GM12864 (cell line): Measurements from ENCODE around the gene CDK5R1.
A peak's percentile ranks its signal among the peaks of the same experiment; 100 is the strongest.

Source experiments
- DNase-seq: peaks from one replicate; pipeline ENCODE4 v3.0.0-alpha.2; 2011; ENCODE audit warnings: low read depth
- H3K4me3 ChIP-seq: 2 replicates; pipeline ENCODE4 v1.5.1; 2011; ENCODE audit warnings: mild to moderate bottlenecking, low read depth, low read length, control low read depth
- TF ChIP-seq, protein P1 (sequence below): IDR thresholded peaks from 2 replicates; pipeline ENCODE4 v1.5.1; 2011; ENCODE audit warnings: low read depth, mild to moderate bottlenecking, moderate library complexity, low read length, control low read depth, inconsistent platforms; ENCODE audit errors: missing control alignments

The CDK5R1 gene

DNA sequence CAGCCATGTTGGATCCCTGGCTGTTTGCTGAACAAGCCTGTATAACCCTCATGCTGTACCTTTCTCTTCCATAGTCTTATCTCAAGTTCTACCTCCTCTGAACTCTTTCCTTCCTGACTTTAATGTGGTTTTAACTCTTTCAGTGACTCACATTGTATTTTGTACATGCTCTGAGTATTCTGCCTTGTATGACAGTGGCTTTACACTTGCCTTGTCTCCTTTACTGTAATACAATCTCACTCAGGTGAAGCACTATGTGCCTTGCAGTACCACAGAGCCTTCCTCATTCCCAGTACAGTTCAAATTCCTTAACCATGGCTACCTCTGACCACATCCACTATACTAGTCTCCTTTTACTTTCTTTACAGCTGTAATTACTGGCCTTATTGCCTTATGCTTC, 28.4 kb upstream of the CDK5R1 start:
- DNase-seq, result no peak
- no peak overlapping the region for H3K4me3 ChIP-seq
- TF ChIP-seq, protein P1, sequence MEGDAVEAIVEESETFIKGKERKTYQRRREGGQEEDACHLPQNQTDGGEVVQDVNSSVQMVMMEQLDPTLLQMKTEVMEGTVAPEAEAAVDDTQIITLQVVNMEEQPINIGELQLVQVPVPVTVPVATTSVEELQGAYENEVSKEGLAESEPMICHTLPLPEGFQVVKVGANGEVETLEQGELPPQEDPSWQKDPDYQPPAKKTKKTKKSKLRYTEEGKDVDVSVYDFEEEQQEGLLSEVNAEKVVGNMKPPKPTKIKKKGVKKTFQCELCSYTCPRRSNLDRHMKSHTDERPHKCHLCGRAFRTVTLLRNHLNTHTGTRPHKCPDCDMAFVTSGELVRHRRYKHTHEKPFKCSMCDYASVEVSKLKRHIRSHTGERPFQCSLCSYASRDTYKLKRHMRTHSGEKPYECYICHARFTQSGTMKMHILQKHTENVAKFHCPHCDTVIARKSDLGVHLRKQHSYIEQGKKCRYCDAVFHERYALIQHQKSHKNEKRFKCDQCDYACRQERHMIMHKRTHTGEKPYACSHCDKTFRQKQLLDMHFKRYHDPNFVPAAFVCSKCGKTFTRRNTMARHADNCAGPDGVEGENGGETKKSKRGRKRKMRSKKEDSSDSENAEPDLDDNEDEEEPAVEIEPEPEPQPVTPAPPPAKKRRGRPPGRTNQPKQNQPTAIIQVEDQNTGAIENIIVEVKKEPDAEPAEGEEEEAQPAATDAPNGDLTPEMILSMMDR, result no peak

DNA sequence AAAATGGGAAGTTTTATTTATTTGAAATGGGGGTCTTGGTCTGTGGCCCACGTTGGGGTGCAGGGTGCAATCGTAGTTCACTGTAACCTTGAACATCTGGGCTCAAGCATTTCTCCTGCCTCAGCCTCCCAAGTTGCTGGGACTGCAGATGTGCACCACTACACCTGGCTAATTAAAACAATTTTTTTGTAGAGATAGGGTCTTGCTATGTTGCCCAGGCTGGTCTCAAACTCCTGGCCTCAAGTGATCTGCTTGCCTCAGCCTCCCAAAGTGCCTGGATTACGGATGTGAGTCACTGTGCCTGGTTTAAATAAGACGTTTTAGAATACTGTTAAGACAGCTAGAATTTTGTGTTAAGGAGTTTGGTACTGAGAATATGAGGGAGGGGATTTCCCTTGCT, 26.7 kb upstream of the CDK5R1 start:
- DNase-seq, result no peak
- no peak overlapping the region for H3K4me3 ChIP-seq
- TF ChIP-seq, protein P1, result no peak

DNA sequence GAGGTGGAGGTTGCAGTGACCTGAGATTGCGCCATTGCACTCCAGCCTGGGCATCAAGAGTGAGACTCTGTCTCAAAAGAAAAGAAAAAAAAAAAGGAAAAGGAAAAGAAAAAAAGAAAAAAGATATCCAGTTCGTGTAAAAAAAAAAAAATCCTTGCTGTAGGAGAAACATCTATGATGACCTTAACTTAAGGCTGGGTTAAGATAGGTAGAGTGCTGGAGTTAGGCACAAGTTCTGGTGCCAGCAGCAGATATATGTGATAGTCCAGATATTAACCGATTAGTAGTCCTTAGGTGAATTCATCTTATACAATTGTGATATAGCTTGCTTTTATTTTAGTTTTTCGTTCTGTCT, 25.3 kb upstream of the CDK5R1 start:
- TF ChIP-seq, protein P1, result no peak
- H3K4me3 ChIP-seq, result no peak overlapping the region
- DNase-seq, result no peak

DNA sequence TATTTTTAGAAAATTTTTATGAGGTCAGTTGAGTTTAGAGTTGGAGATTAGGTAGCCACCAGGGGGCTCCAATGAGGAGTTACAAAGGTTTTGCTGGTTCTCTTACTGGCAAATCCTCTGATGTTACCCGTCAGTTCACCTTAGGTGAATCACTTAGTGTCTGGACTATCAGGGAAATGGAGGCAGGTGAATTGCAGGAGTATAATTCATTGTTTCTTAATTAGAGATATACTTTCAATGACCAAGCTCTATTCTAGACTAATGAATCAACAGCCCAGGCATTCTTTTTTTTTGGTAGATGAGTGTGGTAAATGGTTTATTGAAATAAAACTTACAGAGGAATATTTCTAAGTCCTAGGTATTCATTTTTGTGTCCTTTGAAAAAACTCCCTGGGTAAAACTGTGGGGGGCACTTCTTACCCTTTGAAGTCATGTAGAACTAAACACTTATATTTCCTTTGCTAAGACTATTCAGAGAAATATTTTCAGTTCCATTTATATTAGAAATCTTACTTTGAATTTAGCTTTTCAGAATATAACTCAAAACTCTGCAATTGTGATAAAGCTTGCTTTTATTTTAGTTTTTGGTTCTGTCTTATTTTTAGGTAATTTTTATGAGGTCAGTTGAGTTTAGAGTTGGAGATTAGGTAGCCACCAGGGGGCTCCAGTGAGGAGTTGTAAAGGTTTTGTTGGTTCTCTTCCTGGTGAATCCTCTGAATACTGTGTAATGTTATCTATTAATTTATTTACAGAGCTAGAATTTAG, 24.8 kb upstream of the CDK5R1 start:
- TF ChIP-seq, protein P1, result peak; percentile 63
- no peak for DNase-seq

DNA sequence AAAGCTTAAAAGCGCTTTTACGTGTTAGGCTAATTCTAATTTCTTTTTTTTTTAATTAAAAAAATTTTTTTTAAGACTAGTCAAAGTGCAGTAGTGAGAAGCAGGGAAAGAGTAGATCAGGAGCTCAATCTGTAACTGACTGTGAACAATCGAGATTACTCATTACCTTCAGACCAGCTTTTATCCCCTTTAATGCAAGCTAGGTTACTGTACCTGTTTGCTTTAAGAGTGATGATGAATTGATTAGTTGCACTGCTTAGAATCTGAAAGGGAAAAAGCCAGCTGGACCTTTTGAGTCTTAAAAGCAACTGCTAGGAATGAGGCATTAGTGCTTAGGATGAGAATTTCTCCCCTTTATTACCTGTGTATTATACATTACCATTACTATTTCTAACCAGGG, 23.5 kb upstream of the CDK5R1 start:
- H3K4me3 ChIP-seq, result no peak overlapping the region
- TF ChIP-seq, protein P1, result no peak
- DNase-seq, result no peak

More for the DNA sequence above, 24.8 kb upstream of the CDK5R1 start:
- H3K4me3 ChIP-seq, result no peak overlapping the region

DNA sequence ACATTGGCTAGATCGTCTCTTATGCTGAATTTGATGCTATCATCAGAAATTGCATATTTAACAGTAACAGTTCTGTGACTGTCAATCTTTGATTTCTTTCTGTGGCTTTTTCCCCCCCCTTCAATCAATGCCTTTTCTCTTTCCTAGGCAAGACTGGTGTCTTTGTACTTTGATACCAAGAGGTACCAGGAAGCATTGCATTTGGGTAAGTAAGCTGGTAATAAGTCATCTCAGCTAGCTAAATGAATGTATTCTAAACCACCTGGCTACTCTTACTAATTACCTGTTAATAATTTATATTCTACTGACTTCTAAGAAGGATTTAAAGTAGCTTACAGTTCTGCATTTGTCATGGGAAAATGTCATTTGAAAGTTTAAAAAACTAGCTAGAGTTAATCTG, 22.4 kb upstream of the CDK5R1 start:
- no peak overlapping the region for H3K4me3 ChIP-seq
- TF ChIP-seq, protein P1, result no peak
- no peak for DNase-seq

DNA sequence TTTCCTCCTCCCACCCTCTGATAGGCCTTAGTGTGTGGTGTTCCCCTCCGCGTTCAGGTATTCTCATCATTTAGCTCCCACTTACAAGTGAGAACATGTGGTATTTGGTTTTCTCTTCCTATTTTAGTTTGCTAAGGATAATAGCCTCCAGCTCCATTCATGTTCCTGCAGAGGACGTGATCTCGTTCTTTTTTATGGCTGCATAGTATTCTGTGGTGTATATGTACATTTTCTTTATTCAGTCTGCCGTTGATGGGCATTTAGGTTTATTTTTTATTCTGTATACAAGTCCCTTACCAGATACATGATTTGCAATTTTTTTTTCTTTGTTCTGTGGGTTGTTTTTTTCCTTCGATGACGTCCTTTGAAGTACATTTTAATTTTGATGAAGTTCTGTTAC, 18.8 kb upstream of the CDK5R1 start:
- H3K4me3 ChIP-seq, result no peak overlapping the region
- no peak for DNase-seq
- TF ChIP-seq, protein P1, result no peak
